Neutrophil (primary cell): ENCODE results near the gene SGCA.

Source experiments
- H3K27ac ChIP-seq: fragments of 200-600 bp; sonication (generic); 2 replicates; pipeline ENCODE4 v1.5.1; 2016; ENCODE audit warnings: mild to moderate bottlenecking, moderate library complexity
- H3K27me3 ChIP-seq: fragments of 200-600 bp; sonication (generic); 2 replicates; pipeline ENCODE4 v1.6.0; 2016; ENCODE audit warnings: mild to moderate bottlenecking
- H3K36me3 ChIP-seq: fragments of 200-600 bp; sonication (generic); 2 replicates; pipeline ENCODE4 v1.5.1; 2017
- H3K4me1 ChIP-seq, 2 experiments: fragments of 200-600 bp in 1 of 2; sonication (generic) in 1 of 2; 1 replicate in 1 of 2; 2 replicates in 1 of 2; pipeline versions ENCODE4 v1.5.1 to v1.6.1; 2013 to 2016; ENCODE audit warnings: low read depth in 1 of 2, low read length in 1 of 2, mild to moderate bottlenecking in 1 of 2, moderate library complexity in 1 of 2; ENCODE audit not compliant: control insufficient read depth in 1 of 2, insufficient read depth in 1 of 2
- H3K4me3 ChIP-seq, 2 experiments: fragments of 200-600 bp in 1 of 2; sonication (generic) in 1 of 2; 1 replicate in 1 of 2; 2 replicates in 1 of 2; pipeline ENCODE4 v1.5.1; 2013 to 2016; ENCODE audit warnings: low read depth in 1 of 2, low read length in 1 of 2, mild to moderate bottlenecking in 1 of 2, moderate library complexity in 1 of 2
- H3K9me3 ChIP-seq: fragments of 200-600 bp; sonication (generic); 2 replicates; pipeline ENCODE4 v1.5.1; 2016
- CTCF ChIP-seq: fragments of 200-600 bp; sonication (generic); IDR thresholded peaks from 2 replicates; pipeline ENCODE4 v1.5.1; 2016; ENCODE audit warnings: antibody characterized with exemption

SGCA gene

DNA sequence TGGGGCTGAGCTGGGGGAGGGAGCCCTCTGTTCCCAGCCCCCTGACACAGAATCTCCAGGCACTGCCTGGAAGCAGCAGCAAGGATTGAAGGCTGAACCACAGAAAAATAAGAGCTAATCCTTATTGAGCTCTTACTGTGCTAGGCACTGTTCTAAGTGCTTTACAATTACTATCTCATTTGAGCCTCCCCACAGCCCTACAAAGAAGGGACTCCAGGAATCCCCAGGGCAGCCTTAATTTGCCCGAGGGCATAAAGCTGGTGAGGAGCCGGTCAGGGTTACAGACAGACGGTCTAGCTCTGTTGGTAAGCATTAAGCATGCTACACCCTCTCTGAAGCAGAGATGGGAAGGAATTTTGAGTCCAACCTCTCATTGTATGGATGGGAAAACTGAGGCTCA lies 42.9 kb upstream of the SGCA start:
- H3K27me3 ChIP-seq: peaks cover 100% of the 10 kb centered on the region
- H3K9me3 ChIP-seq: no peaks in the 10 kb centered on the region
- no peak overlapping the region for H3K27ac ChIP-seq
- no peak overlapping the region for H3K4me3 ChIP-seq
- TF ChIP-seq CTCF: no peak
- peaks cover 6 to 8% of the 10 kb centered on the region in 2 experiments for H3K4me1 ChIP-seq
- H3K36me3 ChIP-seq: no peaks in the 10 kb centered on the region

- H3K4me3 ChIP-seq: no peak overlapping the region
- H3K27ac ChIP-seq: no peak overlapping the region
- H3K36me3 ChIP-seq: no peaks in the 10 kb centered on the region
- peaks cover 100% of the 10 kb centered on the region for H3K27me3 ChIP-seq
- TF ChIP-seq CTCF: no peak
- H3K9me3 ChIP-seq: no peaks in the 10 kb centered on the region
- H3K4me1 ChIP-seq: peaks cover 11 to 17% of the 10 kb centered on the region in 2 experiments
Measured at GRCh38 chr17:50123649-50124349, 42.0 kb upstream of the SGCA start.

DNA sequence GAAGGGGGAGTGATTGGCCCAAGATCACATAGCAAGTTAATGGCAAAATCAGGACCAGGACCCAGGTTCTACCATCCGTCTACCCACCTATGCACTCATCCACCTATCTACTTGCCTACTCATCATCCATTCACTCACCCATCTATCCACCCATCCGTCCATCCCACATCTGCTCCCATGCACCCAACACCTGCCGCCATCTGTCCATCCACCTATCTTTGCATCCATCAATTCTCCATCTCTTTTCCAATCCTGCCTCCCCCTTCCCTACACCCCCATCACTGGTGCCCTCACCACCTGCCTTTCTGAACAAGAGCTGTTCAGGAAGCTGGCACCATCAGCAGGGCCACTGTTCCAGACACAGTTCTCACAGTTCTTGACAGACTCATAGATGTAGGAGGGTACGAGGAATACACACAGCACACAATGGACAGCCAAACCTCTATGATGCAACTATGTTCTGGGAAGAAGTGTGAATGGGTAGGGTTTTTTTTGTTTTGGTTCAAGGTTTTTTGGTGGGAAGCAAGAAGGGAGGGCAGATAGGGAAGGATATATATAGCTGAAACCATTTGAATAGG lies 40.3 kb upstream of the SGCA start:
- Histone ChIP-seq H3K9me3 (no peaks in the 10 kb centered on the region), H3K4me1 (peaks cover 14 to 33% of the 10 kb centered on the region in 2 experiments), H3K4me3 (no peak overlapping the region), H3K27ac (no peak overlapping the region), H3K36me3 (no peaks in the 10 kb centered on the region), H3K27me3 (peaks cover 100% of the 10 kb centered on the region)
- no peak for TF ChIP-seq CTCF

GRCh38 chr17:50127697-50128361 lies 38.0 kb upstream of the SGCA start:
- Histone ChIP-seq H3K9me3 (no peaks in the 10 kb centered on the region), H3K27ac (no peak overlapping the region), H3K4me3 (no peak overlapping the region), H3K4me1 (peaks cover 14 to 33% of the 10 kb centered on the region in 2 experiments), H3K36me3 (peaks cover 5% of the 10 kb centered on the region), H3K27me3 (peaks cover 93% of the 10 kb centered on the region)
- no peak for TF ChIP-seq CTCF

GRCh38 chr17:50128441-50129352 lies 37.1 kb upstream of the SGCA start:
- peaks cover 85% of the 10 kb centered on the region for H3K27me3 ChIP-seq
- peaks cover 14 to 33% of the 10 kb centered on the region in 2 experiments for H3K4me1 ChIP-seq
- peak overlapping the region in 1 of 2 experiments; percentile 14 for H3K4me3 ChIP-seq

More at GRCh38 chr17:50128441-50129352, 37.1 kb upstream of the SGCA start:
- Histone ChIP-seq H3K27ac (no peak overlapping the region), H3K9me3 (no peaks in the 10 kb centered on the region), H3K36me3 (peaks cover 13% of the 10 kb centered on the region)
- TF ChIP-seq CTCF: no peak
